Measurements from ENCODE around the gene ZBTB7C.

Gene ZBTB7C

DNA sequence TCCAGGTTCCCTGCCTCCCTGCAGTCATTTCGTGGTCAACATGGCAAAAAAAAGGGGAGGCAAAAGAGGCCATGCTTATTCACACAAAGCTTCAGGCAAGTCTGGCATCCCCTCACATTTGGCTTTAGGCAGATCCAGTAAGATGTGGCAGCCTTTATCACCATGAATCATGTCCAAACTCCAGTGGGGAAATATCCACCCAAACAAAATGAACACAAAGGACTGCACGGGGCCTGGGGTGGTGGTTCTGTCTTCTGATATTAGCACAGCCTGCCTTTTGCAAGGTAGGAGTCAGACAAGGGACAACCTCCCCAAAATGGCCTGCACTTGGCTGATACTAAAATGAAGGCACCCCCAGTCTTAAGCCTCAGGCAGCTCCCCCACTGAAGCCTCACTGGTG is 129.9 kb downstream of the ZBTB7C start:
- no peak overlapping the region for H3K4me3 ChIP-seq (ENCODE audit: control insufficient read depth, low read depth, low read length)
- TF ChIP-seq, protein P1, sequence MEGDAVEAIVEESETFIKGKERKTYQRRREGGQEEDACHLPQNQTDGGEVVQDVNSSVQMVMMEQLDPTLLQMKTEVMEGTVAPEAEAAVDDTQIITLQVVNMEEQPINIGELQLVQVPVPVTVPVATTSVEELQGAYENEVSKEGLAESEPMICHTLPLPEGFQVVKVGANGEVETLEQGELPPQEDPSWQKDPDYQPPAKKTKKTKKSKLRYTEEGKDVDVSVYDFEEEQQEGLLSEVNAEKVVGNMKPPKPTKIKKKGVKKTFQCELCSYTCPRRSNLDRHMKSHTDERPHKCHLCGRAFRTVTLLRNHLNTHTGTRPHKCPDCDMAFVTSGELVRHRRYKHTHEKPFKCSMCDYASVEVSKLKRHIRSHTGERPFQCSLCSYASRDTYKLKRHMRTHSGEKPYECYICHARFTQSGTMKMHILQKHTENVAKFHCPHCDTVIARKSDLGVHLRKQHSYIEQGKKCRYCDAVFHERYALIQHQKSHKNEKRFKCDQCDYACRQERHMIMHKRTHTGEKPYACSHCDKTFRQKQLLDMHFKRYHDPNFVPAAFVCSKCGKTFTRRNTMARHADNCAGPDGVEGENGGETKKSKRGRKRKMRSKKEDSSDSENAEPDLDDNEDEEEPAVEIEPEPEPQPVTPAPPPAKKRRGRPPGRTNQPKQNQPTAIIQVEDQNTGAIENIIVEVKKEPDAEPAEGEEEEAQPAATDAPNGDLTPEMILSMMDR (IDR thresholded peaks at IDR 0.05; ENCODE audit: control insufficient read depth, insufficient read depth, low read depth, low read length, missing control alignments): no peak
- no peak for DNase-seq (ENCODE audit: low read depth)

DNA sequence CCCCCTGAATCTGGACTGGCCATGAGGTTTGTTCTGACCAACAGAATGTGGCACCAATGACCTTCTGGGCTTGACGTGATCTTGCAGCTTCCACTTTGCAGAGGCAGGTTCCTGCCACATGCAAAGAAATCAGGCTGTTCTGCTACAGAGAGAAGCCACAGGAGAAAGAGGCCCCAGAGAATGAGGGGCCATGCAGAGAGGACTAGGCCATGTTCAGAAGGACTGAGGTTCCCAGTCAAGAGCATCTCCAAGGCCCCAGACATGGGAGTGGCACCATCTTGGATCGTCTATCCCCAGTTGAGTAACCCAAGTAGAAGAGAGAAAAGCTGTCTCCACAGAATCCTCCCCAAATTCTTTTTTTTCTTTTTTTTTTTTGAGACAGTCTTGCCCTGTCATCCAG is 131.1 kb downstream of the ZBTB7C start:
- no peak overlapping the region for H3K4me3 ChIP-seq (ENCODE audit: control insufficient read depth, low read depth, low read length)
- TF ChIP-seq, protein P1 (IDR thresholded peaks at IDR 0.05; ENCODE audit: control insufficient read depth, insufficient read depth, low read depth, low read length, missing control alignments): no peak
- DNase-seq (ENCODE audit: low read depth): no peak

DNA sequence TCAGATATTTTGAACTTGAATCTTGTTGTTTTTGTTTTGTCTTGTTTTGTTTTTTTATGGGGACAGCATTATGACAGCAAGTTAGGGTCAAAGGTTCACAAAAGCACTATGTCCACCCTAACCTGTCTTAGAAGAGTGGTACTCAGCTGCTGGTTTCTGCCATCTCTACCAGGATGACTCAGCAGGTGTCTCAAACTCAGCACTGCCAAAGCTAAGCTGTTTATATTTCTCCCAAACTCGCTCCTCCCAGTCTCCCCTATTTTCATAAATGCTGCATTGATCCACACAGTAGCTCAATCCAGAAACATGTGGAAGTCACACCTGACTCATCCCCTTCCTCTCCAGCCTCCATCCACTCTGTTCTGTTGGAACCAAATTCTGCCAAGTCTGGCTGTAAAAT is 134.9 kb downstream of the ZBTB7C start:
- no peak overlapping the region for H3K4me3 ChIP-seq (ENCODE audit: control insufficient read depth, low read depth, low read length)
- no peak for DNase-seq (ENCODE audit: low read depth)
- TF ChIP-seq, protein P1 (IDR thresholded peaks at IDR 0.05; ENCODE audit: control insufficient read depth, insufficient read depth, low read depth, low read length, missing control alignments): no peak

DNA sequence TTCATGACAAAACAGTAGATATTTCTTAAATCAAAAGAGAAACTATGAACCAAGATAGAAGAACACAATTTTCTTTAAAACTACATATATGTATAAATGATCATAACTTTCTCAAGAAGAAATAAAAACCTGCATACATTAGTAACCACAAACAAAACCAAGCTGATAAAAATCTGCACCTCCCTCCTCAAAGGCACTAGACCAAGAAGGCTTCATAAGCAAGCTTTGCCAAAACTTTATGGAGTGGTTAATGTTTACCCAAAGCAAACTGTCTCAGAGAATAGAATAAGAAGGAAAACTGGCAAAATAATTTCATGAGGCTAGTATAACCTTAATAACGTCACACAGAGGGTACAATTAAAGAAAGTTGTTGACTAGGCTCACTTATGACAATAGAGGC is 138.3 kb downstream of the ZBTB7C start:
- TF ChIP-seq, protein P1 (IDR thresholded peaks at IDR 0.05; ENCODE audit: control insufficient read depth, insufficient read depth, low read depth, low read length, missing control alignments): no peak
- no peak for DNase-seq (ENCODE audit: low read depth)
- H3K4me3 ChIP-seq (ENCODE audit: control insufficient read depth, low read depth, low read length): no peak overlapping the region

DNA sequence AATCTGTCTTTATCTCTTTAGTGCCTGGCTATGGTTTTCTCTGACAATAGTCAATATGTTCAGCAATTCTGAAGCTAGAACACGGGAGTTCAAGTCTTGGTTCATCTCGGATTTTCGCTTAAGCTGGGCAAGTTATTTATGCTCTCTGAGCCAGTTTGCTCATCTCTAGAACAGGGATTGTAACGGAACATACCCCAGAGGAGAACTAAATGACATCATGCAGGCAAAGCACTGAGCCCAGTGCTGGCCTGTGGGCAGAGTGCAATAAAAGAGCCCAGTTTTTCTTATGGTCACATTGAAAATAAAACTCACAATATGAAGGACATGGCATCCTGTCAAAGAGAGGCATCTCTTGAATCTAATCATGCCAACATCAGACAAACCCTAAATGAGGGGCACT is 143.9 kb downstream of the ZBTB7C start:
- TF ChIP-seq, protein P1 (IDR thresholded peaks at IDR 0.05; ENCODE audit: control insufficient read depth, insufficient read depth, low read depth, low read length, missing control alignments): no peak
- no peak for DNase-seq (ENCODE audit: low read depth)
- H3K4me3 ChIP-seq (ENCODE audit: control insufficient read depth, low read depth, low read length): no peak overlapping the region

DNA sequence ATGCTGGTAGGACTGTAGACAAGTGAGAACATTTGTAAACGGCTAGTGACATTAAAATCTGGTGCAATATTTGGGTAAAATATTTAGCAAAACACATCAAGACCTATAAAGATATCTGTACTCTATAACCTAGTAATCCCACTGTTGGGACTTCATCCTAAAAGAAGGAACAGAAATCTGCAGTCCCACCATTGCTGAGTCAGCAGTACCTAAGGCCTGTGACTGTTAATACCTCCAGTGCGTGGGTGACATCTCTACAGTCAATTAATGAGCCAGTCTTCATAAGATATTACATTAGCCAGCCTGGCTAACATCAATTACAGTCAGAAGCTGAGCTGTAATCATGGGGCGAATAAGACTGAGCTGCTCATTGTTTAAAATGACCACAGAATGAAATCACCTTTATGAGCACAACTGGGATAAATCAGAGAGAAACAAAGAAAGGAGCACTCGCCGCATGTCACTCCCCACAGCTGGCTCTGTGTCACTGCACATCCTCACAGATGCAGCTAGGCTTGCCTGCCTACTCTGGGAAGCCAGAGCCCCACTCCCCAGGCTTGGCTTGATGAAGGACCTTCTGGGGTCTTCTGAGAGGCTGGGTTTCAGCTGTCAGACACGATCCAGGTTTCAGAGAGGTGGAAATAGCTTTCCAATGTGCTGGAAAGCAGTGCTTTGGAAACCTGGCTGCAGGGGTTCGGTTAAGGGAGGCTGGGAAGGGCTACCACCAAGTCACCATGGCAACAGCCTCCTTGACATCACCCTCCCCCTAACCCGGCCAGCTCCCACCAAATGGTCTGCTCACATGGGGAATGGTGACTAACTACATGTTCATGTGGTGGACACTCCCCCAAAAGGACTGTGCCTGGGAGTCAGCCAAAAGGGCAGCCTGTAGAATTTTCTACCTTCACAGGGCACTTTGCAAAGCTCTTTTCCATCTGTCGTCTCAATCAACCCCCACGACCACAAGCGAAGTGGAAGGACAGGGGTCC is 145.0 kb downstream of the ZBTB7C start:
- no peak for DNase-seq (ENCODE audit: low read depth)

More for the DNA sequence above, 145.0 kb downstream of the ZBTB7C start:
- TF ChIP-seq, protein P1 (IDR thresholded peaks at IDR 0.05; ENCODE audit: control insufficient read depth, insufficient read depth, low read depth, low read length, missing control alignments): no peak
- H3K4me3 ChIP-seq (ENCODE audit: control insufficient read depth, low read depth, low read length): no peak overlapping the region
